ENCODE data around the gene RAB20. TPM values are rescaled to one million over a fixed set of nuclear protein-coding genes. Genes with fewer than 3 reads are reported as not detected.
A peak's percentile ranks its signal among the peaks of the same experiment; 100 is the strongest.

Gene RAB20
- total and polyA plus RNA-seq, 2 experiments from 2014 or later = 14.0 to 22.4 TPM

GRCh38 chr13:110477706-110478245 lies 83.7 kb downstream of the RAB20 start:
- no peak overlapping the region for H3K4me3 ChIP-seq
- no peaks in the 10 kb centered on the region for H3K27me3 ChIP-seq
- H3K9me3 ChIP-seq (ENCODE audit: low read depth) = no peaks in the 10 kb centered on the region
- peaks cover under 1% of the 10 kb centered on the region for H3K36me3 ChIP-seq
- peaks cover 14% of the 10 kb centered on the region for H3K4me1 ChIP-seq (ENCODE audit: low read depth)
- H3K27ac ChIP-seq = no peak overlapping the region
- TF ChIP-seq CTCF (IDR thresholded peaks at IDR 0.05; ENCODE audit: low read depth, low read length) = no peak
- DNase-seq (ENCODE audit: low read depth in 1 of 2, low spot score in 1 of 2) = no peak

- no peak for TF ChIP-seq CTCF (IDR thresholded peaks at IDR 0.05; ENCODE audit: low read depth, low read length)
- no peaks in the 10 kb centered on the region for H3K36me3 ChIP-seq
- no peak overlapping the region for H3K4me3 ChIP-seq
These were observed 85.3 kb downstream of the RAB20 start for GRCh38 chr13:110476220-110476617.

GRCh38 chr13:110475550-110476219 lies 85.8 kb downstream of the RAB20 start:
- no peaks in the 10 kb centered on the region for H3K36me3 ChIP-seq
- peak overlapping the region; percentile 62 for H3K27ac ChIP-seq
- no peaks in the 10 kb centered on the region for H3K27me3 ChIP-seq
- no peak for TF ChIP-seq CTCF (IDR thresholded peaks at IDR 0.05; ENCODE audit: low read depth, low read length)
- no peak overlapping the region for H3K4me3 ChIP-seq
- no peak for DNase-seq (ENCODE audit: low read depth in 1 of 2, low spot score in 1 of 2)
- peaks cover 14% of the 10 kb centered on the region for H3K4me1 ChIP-seq (ENCODE audit: low read depth)
- H3K9me3 ChIP-seq (ENCODE audit: low read depth) = no peaks in the 10 kb centered on the region

More at GRCh38 chr13:110476220-110476617, 85.3 kb downstream of the RAB20 start:
- DNase-seq (ENCODE audit: low read depth in 1 of 2, low spot score in 1 of 2) = no peak
- no peaks in the 10 kb centered on the region for H3K27me3 ChIP-seq
- no peaks in the 10 kb centered on the region for H3K9me3 ChIP-seq (ENCODE audit: low read depth)
- peaks cover 14% of the 10 kb centered on the region for H3K4me1 ChIP-seq (ENCODE audit: low read depth)
- no peak overlapping the region for H3K27ac ChIP-seq

GRCh38 chr13:110475117-110475516 lies 86.4 kb downstream of the RAB20 start:
- Histone ChIP-seq H3K27me3 (no peaks in the 10 kb centered on the region), H3K36me3 (no peaks in the 10 kb centered on the region), H3K4me3 (no peak overlapping the region), H3K9me3 (ENCODE audit: low read depth) (no peaks in the 10 kb centered on the region), H3K4me1 (ENCODE audit: low read depth) (peaks cover 14% of the 10 kb centered on the region), H3K27ac (peak overlapping the region; percentile 62)
- no peak for DNase-seq (ENCODE audit: low read depth in 1 of 2, low spot score in 1 of 2)
- TF ChIP-seq CTCF (IDR thresholded peaks at IDR 0.05; ENCODE audit: low read depth, low read length) = no peak

- no peak for TF ChIP-seq CTCF (IDR thresholded peaks at IDR 0.05; ENCODE audit: low read depth, low read length)
- DNase-seq (ENCODE audit: low read depth in 1 of 2, low spot score in 1 of 2) = no peak
- Histone ChIP-seq H3K27me3 (no peaks in the 10 kb centered on the region), H3K27ac (no peak overlapping the region), H3K36me3 (no peaks in the 10 kb centered on the region), H3K9me3 (ENCODE audit: low read depth) (no peaks in the 10 kb centered on the region), H3K4me1 (ENCODE audit: low read depth) (peaks cover 14% of the 10 kb centered on the region), H3K4me3 (no peak overlapping the region)
These were observed 86.8 kb downstream of the RAB20 start for GRCh38 chr13:110474713-110475112.

Other genes starting within 250 kb of the RAB20 start
- 32.8 and 36.8 TPM in 2 replicates for gene NAXD, start 53.8 kb upstream of the RAB20 start, total RNA-seq
- 40.7 and 48.9 TPM in 2 replicates for gene NAXD, start 53.8 kb upstream of the RAB20 start, polyA plus RNA-seq
- gene CARS2, start 144.4 kb upstream of the RAB20 start, total RNA-seq = 58.2 and 93.5 TPM in 2 replicates
- gene CARS2, start 144.4 kb upstream of the RAB20 start, polyA plus RNA-seq = 61.7 and 94.6 TPM in 2 replicates
- gene ING1, start 152.0 kb upstream of the RAB20 start, total RNA-seq = 24.2 and 28.6 TPM in 2 replicates
- 16.5 and 22.2 TPM in 2 replicates for gene ING1, start 152.0 kb upstream of the RAB20 start, polyA plus RNA-seq

All from cardiac muscle cell (in vitro differentiated cells and primary cell).